Measurements from ENCODE around the gene ACER2.
"Not testable (repeated sequence)": the region's sequence is repeated elsewhere in the genome, so short reads cannot be mapped to it uniquely, and the experiment has no call there.

The ACER2 gene

DNA sequence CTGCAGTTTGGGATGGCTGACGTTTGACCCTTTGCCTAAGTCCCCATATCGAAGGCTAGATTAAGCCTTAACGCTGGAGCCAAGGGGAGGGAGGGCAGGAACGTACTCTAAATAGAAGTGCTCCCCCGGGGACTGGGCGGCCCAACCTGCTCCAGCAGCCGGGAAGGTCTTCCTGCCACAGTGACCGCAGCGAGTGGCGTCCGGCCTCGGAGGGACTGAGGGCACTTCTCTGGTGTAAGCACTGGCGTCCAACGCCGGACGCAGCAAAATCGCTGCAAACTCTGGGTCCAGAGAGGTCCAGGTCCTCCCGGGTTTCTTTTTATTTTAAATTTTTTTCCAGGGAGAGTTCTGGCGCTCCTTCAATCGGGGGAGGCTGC is 505 bp upstream of the ACER2 start:
- no peak for DNase-seq (ENCODE audit: low read depth in 2 of 3, low spot score in 2 of 3)

DNA sequence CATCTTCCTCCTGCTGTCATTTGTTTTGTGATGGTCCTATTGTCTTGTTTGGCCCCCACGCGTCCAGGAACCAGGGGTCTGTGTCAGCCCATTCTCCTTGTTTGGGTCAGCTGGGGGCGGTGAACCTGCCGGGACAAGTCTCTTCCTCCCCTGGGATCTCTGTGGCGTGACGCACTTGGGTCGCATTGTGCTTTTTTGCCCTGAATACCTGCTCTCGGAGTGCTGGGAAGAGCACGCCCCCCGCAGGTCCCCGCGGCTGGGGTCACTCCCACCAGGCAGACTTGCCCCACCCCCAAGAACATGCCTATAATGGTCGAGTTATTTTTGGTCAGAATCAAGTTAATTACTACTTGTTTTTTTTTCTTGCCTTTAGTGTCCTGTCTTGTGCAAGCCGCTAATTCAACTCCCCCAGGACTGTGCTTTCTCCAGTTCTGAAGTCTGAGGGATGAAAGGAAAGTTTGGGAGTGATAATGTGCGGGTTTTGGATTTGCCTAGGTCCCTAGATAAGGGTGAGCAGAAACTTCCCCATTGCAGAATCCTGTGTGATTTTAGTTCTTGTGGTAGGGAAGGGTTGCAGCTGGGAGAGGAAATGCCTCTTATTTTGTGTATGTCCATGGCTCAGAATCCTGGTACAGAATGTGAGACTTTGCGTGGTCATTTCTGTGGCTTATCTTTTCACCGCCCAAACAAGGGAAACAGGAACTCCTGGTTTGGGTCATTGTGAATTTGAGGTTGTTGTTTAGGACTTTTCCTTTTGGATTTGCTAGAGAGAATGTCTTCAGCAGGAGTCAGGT is 789 bp downstream of the ACER2 start:
- no peak for DNase-seq (ENCODE audit: low read depth in 2 of 3, low spot score in 2 of 3)

- no peak for DNase-seq (ENCODE audit: low read depth in 2 of 3, low spot score in 2 of 3)
Measured at GRCh38 chr9:19410195-19410503, 1.3 kb downstream of the ACER2 start.

DNA sequence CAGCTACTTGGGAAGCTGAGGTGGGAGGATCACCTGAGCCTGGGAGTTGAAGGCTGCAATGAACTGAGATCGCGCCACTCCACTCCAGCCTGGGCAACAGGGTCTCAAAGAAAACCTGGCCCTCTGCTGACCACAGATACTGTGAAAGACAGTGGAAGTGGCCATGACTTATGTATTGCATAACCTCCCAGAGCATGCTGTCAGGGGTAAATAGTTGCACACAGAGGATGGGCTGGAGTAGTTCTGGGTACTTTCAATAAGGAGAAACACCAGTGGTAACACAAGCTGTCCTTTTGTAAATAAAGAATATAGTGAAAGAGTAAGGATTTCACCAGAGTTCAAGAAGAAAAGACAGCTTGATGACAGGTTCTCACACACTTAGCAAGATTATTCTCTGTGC is 1.8 kb downstream of the ACER2 start:
- no peak for DNase-seq (ENCODE audit: low read depth in 2 of 3, low spot score in 2 of 3)

- no peak for DNase-seq (ENCODE audit: low read depth in 2 of 3, low spot score in 2 of 3)
Measured at GRCh38 chr9:19411316-19411715, 2.5 kb downstream of the ACER2 start.

DNA sequence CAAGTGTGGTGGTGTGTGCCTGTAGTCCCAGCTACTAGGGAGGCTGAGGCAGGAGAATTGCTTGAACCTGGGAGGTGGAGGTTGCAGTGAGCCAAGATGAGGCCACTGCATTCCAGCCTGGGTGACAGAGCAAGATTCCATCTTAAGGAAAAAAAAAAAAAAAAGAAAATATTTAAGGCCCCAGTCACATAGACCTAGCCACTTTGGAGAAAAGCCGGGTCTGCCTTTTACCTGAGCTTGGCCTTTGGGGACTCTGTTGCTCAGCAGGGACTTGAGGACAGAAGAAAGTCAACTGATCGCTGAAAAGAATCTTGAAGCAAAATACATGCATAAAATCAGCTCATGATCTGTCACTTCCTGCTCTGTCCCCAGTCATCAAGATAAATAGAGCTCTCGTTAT is 4.6 kb downstream of the ACER2 start:
- not testable (repeated sequence) for DNase-seq (ENCODE audit: low read depth in 2 of 3, low spot score in 2 of 3)

GRCh38 chr9:19416143-19416542 is 7.3 kb downstream of the ACER2 start:
- no peak for DNase-seq (ENCODE audit: low read depth in 2 of 3, low spot score in 2 of 3)

DNA sequence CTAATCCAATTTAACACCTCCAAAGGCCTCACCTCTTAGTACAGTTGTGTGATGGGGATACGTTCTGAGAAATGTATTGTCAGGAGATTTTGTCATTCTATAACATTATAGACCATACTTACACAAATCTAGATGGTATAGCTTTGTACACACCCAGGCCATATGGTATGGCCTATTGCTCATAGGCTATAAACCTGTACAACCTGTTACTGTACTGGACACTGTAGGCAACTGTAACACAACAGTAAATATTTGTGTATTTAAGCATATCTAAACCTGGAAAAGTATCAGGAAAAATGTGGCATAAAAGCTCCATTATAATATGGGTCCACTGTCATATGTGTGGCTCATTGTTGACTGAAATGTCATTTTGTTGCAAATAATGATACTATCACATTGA is 12.1 kb downstream of the ACER2 start:
- DNase-seq (ENCODE audit: low read depth in 2 of 3, low spot score in 2 of 3): no peak

- DNase-seq (ENCODE audit: low read depth in 2 of 3, low spot score in 2 of 3): no peak
Measured at GRCh38 chr9:19423163-19423562, 14.4 kb downstream of the ACER2 start.

- no peak for DNase-seq (ENCODE audit: low read depth in 2 of 3, low spot score in 2 of 3)
Measured at GRCh38 chr9:19424176-19424779, 15.5 kb downstream of the ACER2 start.

- no peak for DNase-seq (ENCODE audit: low read depth in 2 of 3, low spot score in 2 of 3)
Measured at GRCh38 chr9:19429595-19429994, 20.8 kb downstream of the ACER2 start.

DNA sequence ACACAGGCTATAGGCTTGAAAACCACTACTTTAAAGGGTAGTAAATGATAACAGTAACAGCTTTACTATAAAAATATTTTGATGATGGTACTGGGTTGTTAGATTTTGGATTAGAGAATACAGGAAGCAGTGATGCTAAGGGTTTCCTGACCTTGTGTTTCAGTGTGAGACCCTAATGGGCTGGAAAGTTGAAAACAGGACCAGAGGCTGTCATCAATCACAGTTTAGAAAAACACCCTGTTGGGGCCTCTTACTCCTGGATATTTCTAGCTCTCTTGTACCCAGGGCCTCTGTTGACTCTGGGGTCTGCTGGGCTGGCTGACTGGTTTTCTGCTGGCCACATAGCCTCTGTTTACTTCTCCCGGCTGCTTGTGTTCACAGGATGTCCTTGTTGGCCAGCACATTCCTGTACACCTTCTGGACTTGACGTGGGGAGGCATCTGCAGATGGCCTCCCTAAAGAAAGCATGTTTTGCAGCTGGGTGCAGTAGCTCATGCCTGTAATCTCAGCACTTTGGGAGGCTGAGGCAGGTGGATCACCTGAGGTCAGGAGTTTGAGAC is 21.5 kb downstream of the ACER2 start:
- no peak for DNase-seq (ENCODE audit: low read depth in 2 of 3, low spot score in 2 of 3)

GRCh38 chr9:19431361-19432171 is 22.8 kb downstream of the ACER2 start:
- DNase-seq (ENCODE audit: low read depth in 2 of 3, low spot score in 2 of 3): no peak

- no peak for DNase-seq (ENCODE audit: low read depth in 2 of 3, low spot score in 2 of 3)
Measured at GRCh38 chr9:19432473-19432872, 23.7 kb downstream of the ACER2 start.

- DNase-seq (ENCODE audit: low read depth in 2 of 3, low spot score in 2 of 3): not testable (repeated sequence)
Measured at GRCh38 chr9:19433729-19434128, 24.9 kb downstream of the ACER2 start.

GRCh38 chr9:19440376-19440775 is 31.6 kb downstream of the ACER2 start:
- no peak for DNase-seq (ENCODE audit: low read depth in 2 of 3, low spot score in 2 of 3)

GRCh38 chr9:19440823-19441580 is 32.2 kb downstream of the ACER2 start:
- no peak for DNase-seq (ENCODE audit: low read depth in 2 of 3, low spot score in 2 of 3)

- no peak for DNase-seq (ENCODE audit: low read depth in 2 of 3, low spot score in 2 of 3)
Measured at GRCh38 chr9:19441730-19442129, 32.9 kb downstream of the ACER2 start.

GRCh38 chr9:19442240-19442639 is 33.4 kb downstream of the ACER2 start:
- DNase-seq (ENCODE audit: low read depth in 2 of 3, low spot score in 2 of 3): no peak

DNA sequence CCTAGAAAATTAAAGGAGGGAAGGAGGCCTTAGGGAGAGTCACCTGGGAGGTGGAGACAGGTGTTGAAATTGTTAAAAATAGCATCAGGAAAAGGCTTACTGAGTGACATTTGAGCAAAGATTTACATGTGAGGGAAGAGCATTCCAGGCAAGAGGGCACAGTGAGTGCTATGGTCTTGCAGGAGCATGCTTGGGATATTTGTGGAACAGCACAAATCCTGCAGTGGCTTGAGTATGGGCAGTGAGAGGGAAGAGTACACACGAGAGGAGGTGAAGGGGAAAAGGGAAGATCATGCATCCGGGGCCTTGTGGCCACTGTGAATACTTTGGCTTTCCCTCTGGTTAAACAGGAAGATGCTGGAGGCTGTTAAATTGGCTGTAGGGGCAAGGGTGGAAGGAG is 36.6 kb downstream of the ACER2 start:
- no peak for DNase-seq (ENCODE audit: low read depth in 2 of 3, low spot score in 2 of 3)

DNA sequence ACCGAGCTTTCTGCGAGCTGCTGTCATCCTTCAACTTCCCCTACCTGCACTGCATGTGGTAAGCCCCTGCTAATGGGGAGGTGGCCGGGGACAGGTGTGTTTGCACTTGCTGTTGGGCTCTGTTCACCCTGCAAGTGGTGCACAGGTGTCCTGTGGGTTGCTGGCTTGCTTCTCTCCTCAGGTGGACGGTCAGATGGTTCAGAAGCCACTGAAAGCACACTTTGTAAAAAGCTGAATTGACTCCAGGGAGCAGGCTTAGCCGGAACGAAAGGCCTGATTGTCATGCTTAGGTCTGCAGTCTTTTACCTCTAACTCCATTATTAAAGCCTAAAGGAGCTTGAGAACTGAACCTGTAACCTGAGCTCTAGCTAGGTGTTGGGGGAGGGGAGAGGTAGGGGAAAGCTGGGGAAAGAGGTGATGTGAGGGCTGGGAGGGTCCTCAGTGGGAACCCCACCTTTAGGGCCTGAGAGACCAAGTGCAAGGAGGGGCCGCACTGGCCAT is 37.6 kb downstream of the ACER2 start:
- no peak for DNase-seq (ENCODE audit: low read depth in 2 of 3, low spot score in 2 of 3)

Measured in activated CD8-positive, alpha-beta memory T cell treated with anti-CD3 and anti-CD28 coated beads for 48 hours (primary cell).